DOHH2 (cell line): ENCODE data around the gene KIF16B.

Experiments
- EZH2phosphoT487 ChIP-seq: fragments of 200-600 bp; sonication (generic); IDR thresholded peaks from 2 replicates; pipeline ENCODE4 v1.6.1; 2017; ENCODE audit warnings: borderline replicate concordance, mild to moderate bottlenecking, antibody characterized with exemption, low read length, moderate library complexity, mixed read lengths
- TF ChIP-seq, protein P1 (sequence below): fragments of 200-600 bp; sonication (generic); IDR thresholded peaks from one replicate; pipeline ENCODE4 v1.5.1; 2014; ENCODE audit warnings: antibody characterized with exemption, mild to moderate bottlenecking, low read depth, low read length; ENCODE audit not compliant: poor library complexity, severe bottlenecking

- TF ChIP-seq, protein P1, sequence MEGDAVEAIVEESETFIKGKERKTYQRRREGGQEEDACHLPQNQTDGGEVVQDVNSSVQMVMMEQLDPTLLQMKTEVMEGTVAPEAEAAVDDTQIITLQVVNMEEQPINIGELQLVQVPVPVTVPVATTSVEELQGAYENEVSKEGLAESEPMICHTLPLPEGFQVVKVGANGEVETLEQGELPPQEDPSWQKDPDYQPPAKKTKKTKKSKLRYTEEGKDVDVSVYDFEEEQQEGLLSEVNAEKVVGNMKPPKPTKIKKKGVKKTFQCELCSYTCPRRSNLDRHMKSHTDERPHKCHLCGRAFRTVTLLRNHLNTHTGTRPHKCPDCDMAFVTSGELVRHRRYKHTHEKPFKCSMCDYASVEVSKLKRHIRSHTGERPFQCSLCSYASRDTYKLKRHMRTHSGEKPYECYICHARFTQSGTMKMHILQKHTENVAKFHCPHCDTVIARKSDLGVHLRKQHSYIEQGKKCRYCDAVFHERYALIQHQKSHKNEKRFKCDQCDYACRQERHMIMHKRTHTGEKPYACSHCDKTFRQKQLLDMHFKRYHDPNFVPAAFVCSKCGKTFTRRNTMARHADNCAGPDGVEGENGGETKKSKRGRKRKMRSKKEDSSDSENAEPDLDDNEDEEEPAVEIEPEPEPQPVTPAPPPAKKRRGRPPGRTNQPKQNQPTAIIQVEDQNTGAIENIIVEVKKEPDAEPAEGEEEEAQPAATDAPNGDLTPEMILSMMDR = no peak
- no peak for TF ChIP-seq EZH2phosphoT487
These were observed 316.2 kb downstream of the KIF16B start for GRCh38 chr20:16257021-16257420.
